HG03521 (cell line): ENCODE results near the gene IFI35.
"Not testable (repeated sequence)": the region's sequence is repeated elsewhere in the genome, so short reads cannot be mapped to it uniquely, and the experiment has no call there.

Source experiments
- ATAC-seq: cut with Tn5 transposase; IDR thresholded peaks from one replicate; pipeline ENCODE4 v1.9.1; 2021; ENCODE audit warnings: mild to moderate bottlenecking, moderate library complexity; ENCODE audit not compliant: unreplicated experiment

Gene IFI35

GRCh38 chr17:43006639-43007551 lies at the start of gene IFI35:
Gene IFI35 (plus strand): TSS chr17:43006784. CDS start chr17:43006948, 164 bp downstream.
- peak; percentile 86 for ATAC-seq

GRCh38 chr17:42964161-42964932 lies 42.2 kb upstream of the IFI35 start, which contains the start of gene AARSD1:
Gene AARSD1 (minus strand): TSS chr17:42964454. CDS start chr17:42964440, 14 bp downstream.
- ATAC-seq = peak; percentile 82

- no peak for ATAC-seq
Observed at GRCh38 chr17:42967925-42968324, 38.7 kb upstream of the IFI35 start.

- ATAC-seq = no peak
Observed at GRCh38 chr17:42969001-42969581, 37.5 kb upstream of the IFI35 start.

GRCh38 chr17:42971589-42971988 lies 35.0 kb upstream of the IFI35 start:
- no peak for ATAC-seq

GRCh38 chr17:42973323-42973722 lies 33.3 kb upstream of the IFI35 start:
- not testable (repeated sequence) for ATAC-seq

- ATAC-seq = no peak
Observed at GRCh38 chr17:42975265-42975664, 31.3 kb upstream of the IFI35 start.

- ATAC-seq = not testable (repeated sequence)
Observed at GRCh38 chr17:42975701-42976100, 30.9 kb upstream of the IFI35 start.

- ATAC-seq = no peak
Observed at GRCh38 chr17:42979511-42980273, 26.9 kb upstream of the IFI35 start, which contains the start of gene PTGES3L. Gene PTGES3L (minus strand): TSS chr17:42980080. CDS start chr17:42980053, 27 bp downstream.

GRCh38 chr17:42980274-42980765 lies 26.3 kb upstream of the IFI35 start, which contains the start of gene RUNDC1:
Gene RUNDC1 (plus strand): TSS chr17:42980565. CDS start chr17:42980577, 12 bp downstream.
- ATAC-seq = peak; percentile 69

- ATAC-seq = peak; percentile 48
Observed at GRCh38 chr17:42980766-42981397, 25.7 kb upstream of the IFI35 start.

- no peak for ATAC-seq
Observed at GRCh38 chr17:42982266-42982665, 24.3 kb upstream of the IFI35 start.

- no peak for ATAC-seq
Observed at GRCh38 chr17:42985225-42985624, 21.4 kb upstream of the IFI35 start.

- ATAC-seq = no peak
Observed at GRCh38 chr17:42989141-42989540, 17.4 kb upstream of the IFI35 start.

- ATAC-seq = no peak
Observed at GRCh38 chr17:42989726-42990652, 16.6 kb upstream of the IFI35 start.

- no peak for ATAC-seq
Observed at GRCh38 chr17:42991471-42991870, 15.1 kb upstream of the IFI35 start.

GRCh38 chr17:42992872-42993271 lies 13.7 kb upstream of the IFI35 start:
- no peak for ATAC-seq

GRCh38 chr17:42993913-42994312 lies 12.7 kb upstream of the IFI35 start:
- ATAC-seq = not testable (repeated sequence)
